ENCODE results near the gene THRAP3. TPM values are rescaled to one million over a fixed set of nuclear protein-coding genes. Genes with fewer than 3 reads are reported as not detected.
A peak's percentile ranks its signal among the peaks of the same experiment; 100 is the strongest.

THRAP3 gene
- total RNA-seq, 4 donors from 2014 or later, result 88.9 to 129 (median 115) TPM

GRCh38 chr1:36298640-36299039, 74.4 kb downstream of the THRAP3 start:
- Histone ChIP-seq H3K9me3 (no peaks in the 10 kb centered on the region), H3K27ac (peak overlapping the region in 2 of 3 donors; percentile 3 to 71), H3K36me3 (peaks cover 43 to 49% of the 10 kb centered on the region in 2 donors), H3K4me1 (peaks cover 8 to 27% of the 10 kb centered on the region in 2 donors), H3K27me3 (no peaks in the 10 kb centered on the region), H3K4me3 (replicated peaks in 1 of 3) (no peak overlapping the region)
- WGBS, 2 donors, result 91 to 94% methylated on average over 5 of the region's 5 CpGs
- DNase-seq, result no peak
- intact Hi-C loops (cut with DNase I), result no loop called here
- no peak for TF ChIP-seq CTCF (IDR thresholded peaks at IDR 0.05)
- TF ChIP-seq POLR2A (IDR thresholded peaks at IDR 0.05), result no peak

- Histone ChIP-seq H3K36me3 (peaks cover 42 to 44% of the 10 kb centered on the region in 2 donors), H3K4me1 (peaks cover 10 to 31% of the 10 kb centered on the region in 2 donors), H3K9me3 (no peaks in the 10 kb centered on the region), H3K27ac (peak overlapping the region; percentile 39 to 71 (median 62)), H3K27me3 (no peaks in the 10 kb centered on the region), H3K4me3 (replicated peaks in 1 of 3) (no peak overlapping the region)
- WGBS, 2 donors, result 86 to 100% methylated on average over 1 of the region's 1 CpG
- intact Hi-C loops (cut with DNase I), result no loop called here
- TF ChIP-seq CTCF (IDR thresholded peaks at IDR 0.05) (no peak), POLR2A (IDR thresholded peaks at IDR 0.05) (no peak)
- DNase-seq, result no peak
These were observed 76.3 kb downstream of the THRAP3 start for GRCh38 chr1:36300526-36300925.

GRCh38 chr1:36301220-36301619, 77.0 kb downstream of the THRAP3 start:
- peaks cover 13 to 37% of the 10 kb centered on the region in 2 donors for H3K4me1 ChIP-seq
- peaks cover 42 to 44% of the 10 kb centered on the region in 2 donors for H3K36me3 ChIP-seq
- H3K27ac ChIP-seq, result peak overlapping the region in 1 of 3 donors; percentile 62
- no peaks in the 10 kb centered on the region for H3K9me3 ChIP-seq
- TF ChIP-seq POLR2A (IDR thresholded peaks at IDR 0.05), result no peak
- TF ChIP-seq CTCF (IDR thresholded peaks at IDR 0.05), result no peak
- no peaks in the 10 kb centered on the region for H3K27me3 ChIP-seq
- DNase-seq, result no peak
- intact Hi-C loops (cut with DNase I), result no loop called here
- H3K4me3 ChIP-seq (replicated peaks in 1 of 3), result no peak overlapping the region
- WGBS, 2 donors, result 71 to 89% methylated on average over 1 of the region's 1 CpG

DNA sequence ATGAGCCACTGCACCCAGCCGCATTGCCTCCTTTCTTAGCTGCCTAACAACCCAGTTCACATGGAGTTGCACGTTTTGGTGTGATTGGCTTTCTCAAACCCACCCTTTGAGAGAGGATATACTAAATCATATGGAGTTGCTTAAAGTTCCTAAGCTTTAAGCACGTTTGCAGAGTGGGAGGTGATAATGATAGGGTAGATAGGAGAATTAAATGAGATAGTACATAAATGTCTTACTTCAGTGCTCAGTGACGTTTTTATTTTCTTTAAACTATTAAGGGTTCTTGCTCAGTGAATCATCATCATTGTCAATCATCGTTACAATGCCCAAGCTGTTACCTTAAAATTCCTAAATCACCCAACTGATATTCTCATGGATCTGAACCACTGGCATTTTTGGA, 79.0 kb downstream of the THRAP3 start:
- Histone ChIP-seq H3K4me3 (replicated peaks in 1 of 3) (no peak overlapping the region), H3K27ac (no peak overlapping the region), H3K27me3 (no peaks in the 10 kb centered on the region), H3K36me3 (peaks cover 41 to 43% of the 10 kb centered on the region in 2 donors), H3K4me1 (peaks cover 15 to 33% of the 10 kb centered on the region in 2 donors), H3K9me3 (no peaks in the 10 kb centered on the region)
- no peak for DNase-seq
- intact Hi-C loops (cut with DNase I), result no loop called here
- WGBS, 2 donors, result 72 to 78% methylated on average over 5 of the region's 5 CpGs
- TF ChIP-seq CTCF (IDR thresholded peaks at IDR 0.05) (no peak), POLR2A (IDR thresholded peaks at IDR 0.05) (no peak)

GRCh38 chr1:36303650-36304360, 79.6 kb downstream of the THRAP3 start:
- WGBS, 2 donors, result 93 to 94% methylated on average over 23 of the region's 23 CpGs
- Histone ChIP-seq H3K36me3 (peaks cover 37 to 38% of the 10 kb centered on the region in 2 donors), H3K4me3 (replicated peaks in 1 of 3) (no peak overlapping the region), H3K27ac (no peak overlapping the region), H3K27me3 (no peaks in the 10 kb centered on the region), H3K9me3 (no peaks in the 10 kb centered on the region), H3K4me1 (peaks cover 15 to 33% of the 10 kb centered on the region in 2 donors)
- intact Hi-C loops (cut with DNase I), result no loop called here
- no peak for TF ChIP-seq POLR2A (IDR thresholded peaks at IDR 0.05)
- no peak for TF ChIP-seq CTCF (IDR thresholded peaks at IDR 0.05)
- no peak for DNase-seq

All from thyroid gland (tissue), 4 donors.